HG03565 (cell line): ENCODE measurements around the gene BATF.

ENCODE experiments used
- ATAC-seq: cut with Tn5 transposase; IDR thresholded peaks from one replicate; pipeline ENCODE4 v1.9.1; 2021; ENCODE audit warnings: mild to moderate bottlenecking, moderate library complexity; ENCODE audit not compliant: unreplicated experiment

Gene BATF

DNA sequence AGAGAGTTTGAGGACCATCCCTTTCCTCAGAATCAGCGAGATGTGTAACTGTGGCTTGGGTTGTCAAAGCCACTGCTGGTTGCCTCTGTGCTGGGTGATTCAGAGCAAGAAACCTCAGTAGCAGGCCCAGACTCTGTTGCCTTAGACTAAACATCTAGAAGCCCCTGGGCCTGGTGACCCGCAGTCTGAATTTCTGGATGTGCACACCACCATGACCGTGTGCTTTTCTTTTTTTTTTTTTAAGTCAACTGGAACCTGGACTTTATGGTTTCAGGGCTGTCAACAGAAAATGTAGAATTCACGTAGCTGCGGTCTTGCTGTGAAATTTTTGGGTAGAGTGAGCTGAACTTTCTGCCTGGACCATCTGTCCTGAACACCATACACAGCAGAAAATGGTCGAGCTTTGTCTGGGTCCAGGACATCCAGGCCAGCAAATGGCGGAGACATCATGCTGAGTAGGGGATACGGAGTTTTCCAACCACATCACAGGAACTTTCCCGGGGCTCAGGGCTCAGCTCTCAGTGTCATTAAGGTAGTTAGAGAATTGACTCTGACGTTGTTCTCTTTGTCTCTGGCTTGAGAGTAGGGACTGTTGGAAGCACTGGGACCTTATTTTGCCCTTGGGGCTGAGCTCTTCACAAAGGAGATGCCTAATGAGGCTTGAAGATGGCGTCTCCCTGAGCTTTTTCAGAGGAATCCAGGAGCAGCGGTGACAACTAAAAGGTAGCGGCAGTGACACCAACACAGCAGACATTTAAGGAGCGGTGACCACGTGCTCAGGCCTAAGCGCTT is 23.0 kb upstream of the BATF start:
- peak; percentile 44 for ATAC-seq

DNA sequence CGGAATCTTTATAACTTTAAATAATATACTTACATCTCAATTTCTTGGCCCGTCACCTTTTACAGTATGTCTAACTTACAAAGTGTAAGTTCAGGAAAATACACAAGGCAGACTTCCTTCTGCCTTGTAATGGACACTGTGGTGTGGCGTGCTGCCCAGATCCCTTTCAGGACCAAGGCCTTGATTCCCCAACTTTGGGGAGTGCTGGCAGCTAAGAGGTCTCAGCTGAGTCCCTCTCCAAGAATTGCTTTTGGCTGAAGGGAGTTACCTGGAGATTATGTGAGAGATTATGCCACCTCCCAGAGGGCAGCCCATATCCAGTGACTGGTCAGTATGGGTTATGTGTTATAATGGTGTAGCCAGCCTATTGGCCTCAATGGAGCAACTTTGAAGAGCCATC is 21.2 kb upstream of the BATF start:
- no peak for ATAC-seq

DNA sequence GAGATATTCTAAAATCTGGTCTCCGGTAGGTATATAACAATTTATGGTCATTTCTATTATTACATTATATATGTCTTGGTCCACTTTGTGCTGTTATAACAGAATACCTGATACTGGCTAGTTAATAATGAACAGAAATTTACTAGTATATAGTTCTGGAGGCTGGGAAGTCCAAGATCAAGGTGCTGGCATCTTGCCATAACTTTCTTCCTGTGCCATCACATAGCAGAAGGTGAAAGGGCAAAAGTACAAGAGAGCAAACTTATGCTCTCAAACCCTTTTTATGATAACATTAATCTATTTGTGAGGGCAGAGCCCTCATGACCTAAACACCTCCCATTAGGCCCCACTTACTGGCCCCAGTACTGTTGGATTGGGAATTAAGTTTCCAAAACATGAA is 17.9 kb upstream of the BATF start:
- no peak for ATAC-seq

DNA sequence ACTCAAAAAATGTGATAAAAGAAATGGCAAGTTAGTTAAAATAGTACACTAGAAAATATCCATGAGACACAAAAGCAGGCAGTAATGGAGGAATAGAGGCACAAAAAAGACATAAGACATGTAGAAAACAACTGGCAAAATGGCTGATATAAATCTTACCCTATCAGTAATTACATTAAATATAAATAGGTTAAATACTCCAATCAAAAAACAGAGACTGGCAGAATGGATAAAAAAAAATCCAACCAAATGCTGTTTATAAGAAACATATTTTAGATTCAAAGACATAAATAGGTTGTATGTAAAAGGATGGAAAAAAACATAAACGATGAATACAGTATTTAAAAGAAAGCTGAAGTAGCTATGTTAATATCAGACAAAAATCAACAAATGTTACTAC is 15.3 kb upstream of the BATF start:
- ATAC-seq, result no peak

DNA sequence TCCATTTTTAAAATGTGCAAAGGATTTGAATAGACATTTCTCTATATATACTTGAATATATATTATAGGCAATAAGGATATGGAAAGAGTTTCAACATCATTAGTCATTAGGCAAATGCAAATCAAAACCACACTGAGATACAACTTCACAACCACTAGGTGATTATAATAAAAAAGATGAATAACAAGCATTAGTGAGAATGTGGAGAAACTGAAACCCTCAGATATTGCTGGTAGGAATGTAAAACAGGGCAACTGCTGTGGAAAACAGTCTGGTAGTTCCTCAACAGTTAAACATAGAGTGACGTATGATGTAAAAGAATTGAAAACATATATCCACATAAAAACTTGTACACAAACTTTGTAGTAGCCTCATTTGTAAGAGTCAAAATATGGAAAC is 11.7 kb upstream of the BATF start:
- ATAC-seq, result no peak

DNA sequence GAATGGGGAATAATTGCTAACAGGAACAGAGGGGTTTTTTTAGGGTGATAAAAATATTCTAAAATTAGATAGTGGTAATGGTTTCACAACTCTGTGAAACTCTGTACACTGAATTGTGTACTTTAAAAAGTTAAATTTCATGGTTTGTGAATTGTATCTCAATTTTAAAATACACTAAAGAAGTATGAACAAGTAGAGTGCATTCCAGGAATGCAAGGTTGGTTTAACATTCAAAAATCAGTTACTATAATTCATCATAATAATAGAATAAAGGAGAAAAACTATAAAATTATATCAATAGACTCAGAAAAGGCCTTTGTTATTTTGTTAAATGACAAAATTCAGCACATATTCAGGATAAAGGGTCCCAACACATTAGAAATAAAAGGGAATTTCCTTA is 11.1 kb upstream of the BATF start:
- ATAC-seq, result no peak

DNA sequence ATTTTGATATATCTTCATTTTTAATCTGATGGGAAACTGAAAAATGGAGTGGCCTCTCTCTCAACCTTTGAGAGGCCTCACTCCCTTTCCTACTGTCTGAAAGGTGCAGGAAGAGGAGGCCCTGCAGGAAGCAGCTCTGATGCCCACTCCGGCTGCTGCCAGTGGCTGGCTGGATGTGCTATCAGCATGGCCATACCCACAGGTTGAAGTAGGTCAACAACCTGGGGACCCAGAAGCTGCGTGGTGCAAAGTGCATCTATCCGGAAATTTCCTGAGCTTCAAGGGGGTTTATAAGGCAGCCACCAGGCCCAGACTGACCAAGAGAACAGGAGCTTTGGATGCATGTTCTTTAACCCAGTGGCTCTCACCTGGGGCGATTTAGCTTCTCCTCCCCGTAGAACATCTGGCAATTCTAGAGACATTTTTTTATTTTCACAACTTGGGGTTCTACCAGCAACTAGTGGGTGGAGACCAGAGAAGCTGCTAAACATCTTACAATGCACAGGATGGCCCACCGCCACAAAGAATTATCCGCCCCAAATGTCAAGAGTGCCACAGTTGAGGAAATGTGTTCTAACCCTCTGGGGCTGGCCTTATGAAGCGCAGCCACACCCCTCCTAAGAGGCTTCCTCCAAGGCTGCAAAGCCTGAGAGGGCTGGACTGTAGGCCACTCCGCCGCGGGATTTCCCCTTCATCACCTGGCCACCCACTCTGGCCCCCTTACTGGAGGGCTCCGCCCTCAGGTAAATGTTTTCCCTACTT is 8.2 kb upstream of the BATF start:
- ATAC-seq, result peak; percentile 18

DNA sequence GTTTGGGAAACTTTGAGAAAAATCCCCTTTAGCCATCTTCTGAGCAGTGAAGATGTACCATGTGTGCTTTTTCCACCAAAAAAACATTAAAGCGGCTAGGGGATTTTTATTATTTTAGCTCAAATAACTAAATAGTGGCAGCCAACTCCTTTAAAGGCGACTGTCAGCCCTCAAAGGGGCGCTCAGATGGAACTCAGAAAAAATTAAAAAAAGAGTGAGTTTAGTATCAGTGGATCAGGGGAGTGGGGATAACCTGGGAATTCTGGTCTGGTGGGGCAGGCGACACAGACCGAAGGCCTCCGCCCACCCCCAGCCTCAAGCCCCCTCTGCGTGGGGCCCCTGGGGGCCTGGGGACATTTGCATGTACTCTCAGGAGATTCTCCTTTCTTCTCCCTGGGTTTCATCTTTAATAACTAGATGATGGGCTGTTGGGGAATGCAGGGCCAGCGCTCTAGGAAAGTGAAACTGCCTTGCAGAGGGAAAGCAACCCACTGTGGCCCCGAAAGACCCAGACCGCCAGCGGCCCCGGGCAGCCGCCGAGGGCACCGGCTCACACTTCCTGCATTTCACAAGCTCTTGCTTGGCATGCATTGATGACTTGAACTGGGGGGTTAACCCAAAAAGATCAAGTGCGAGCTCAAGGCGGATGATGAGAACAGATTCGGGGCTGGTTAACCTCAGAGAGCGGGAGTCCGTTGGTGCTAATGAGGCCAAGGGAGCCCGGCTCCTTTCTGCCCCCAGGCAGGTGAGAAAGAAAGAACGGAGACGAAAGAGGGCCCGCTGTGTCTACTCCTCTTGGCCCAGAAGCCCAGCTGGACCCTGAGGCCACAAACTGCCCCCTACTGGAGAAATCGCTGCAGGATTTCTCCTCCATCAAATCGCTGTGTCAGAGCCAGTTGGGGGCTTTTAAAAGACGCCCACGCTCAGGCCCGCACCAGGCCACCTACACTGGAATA is 7.3 kb upstream of the BATF start:
- ATAC-seq, result peak; percentile 24

DNA sequence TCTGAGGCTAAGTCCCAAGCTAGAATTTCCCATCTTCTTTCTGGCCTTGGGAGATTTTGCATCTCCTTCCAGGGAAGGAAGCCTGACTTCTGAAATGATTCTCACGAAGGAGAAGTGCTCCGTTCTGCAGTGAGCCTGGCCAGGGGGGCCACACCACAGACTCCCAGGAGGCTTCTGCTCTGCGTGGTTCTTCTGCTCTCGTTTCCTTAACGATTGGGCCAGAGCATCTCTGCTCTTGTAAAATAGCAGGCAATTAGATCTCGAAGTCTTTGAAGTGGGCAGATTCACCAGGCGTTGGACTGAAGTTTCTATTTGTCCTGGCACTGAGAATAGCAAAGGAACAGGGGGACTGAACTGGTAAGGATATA is 6.7 kb upstream of the BATF start:
- peak; percentile 33 for ATAC-seq

DNA sequence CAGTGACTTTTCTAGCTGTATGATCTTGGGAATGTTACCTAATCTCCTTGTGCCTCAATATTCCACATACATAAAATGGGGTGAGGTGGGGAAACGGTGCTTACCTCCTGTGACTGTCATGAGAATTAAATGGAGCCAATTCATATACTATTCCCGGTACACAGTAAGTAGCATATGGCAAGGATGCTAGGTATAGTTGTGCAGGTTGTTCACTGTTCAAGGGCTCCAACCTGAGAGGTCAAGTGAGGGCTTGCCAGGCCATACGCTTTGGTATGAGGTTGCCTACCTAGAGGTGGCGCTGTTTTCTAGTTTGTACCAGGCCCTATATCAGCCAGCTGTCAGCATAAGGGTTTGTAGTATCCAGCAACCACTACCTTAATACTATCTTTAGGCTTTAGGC is 3.6 kb upstream of the BATF start:
- ATAC-seq, result no peak

DNA sequence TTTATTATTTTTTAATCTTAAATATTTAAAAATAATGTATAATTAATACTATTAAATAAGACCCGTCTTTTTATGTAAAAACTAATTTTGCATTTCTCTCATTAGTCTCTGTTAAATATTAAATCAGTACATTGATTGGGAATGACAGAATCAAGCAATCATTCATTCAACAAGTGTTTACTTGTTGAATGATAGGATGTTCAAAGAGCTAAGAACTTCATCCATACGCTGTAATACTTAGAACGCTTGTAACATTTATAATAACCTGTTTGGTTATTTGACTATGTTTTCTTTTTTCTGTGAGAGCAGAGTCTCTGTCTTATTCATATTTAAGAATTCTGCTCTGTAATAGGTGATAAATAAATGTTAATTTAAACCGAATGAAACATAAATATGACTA is 2.9 kb upstream of the BATF start:
- ATAC-seq, result no peak

DNA sequence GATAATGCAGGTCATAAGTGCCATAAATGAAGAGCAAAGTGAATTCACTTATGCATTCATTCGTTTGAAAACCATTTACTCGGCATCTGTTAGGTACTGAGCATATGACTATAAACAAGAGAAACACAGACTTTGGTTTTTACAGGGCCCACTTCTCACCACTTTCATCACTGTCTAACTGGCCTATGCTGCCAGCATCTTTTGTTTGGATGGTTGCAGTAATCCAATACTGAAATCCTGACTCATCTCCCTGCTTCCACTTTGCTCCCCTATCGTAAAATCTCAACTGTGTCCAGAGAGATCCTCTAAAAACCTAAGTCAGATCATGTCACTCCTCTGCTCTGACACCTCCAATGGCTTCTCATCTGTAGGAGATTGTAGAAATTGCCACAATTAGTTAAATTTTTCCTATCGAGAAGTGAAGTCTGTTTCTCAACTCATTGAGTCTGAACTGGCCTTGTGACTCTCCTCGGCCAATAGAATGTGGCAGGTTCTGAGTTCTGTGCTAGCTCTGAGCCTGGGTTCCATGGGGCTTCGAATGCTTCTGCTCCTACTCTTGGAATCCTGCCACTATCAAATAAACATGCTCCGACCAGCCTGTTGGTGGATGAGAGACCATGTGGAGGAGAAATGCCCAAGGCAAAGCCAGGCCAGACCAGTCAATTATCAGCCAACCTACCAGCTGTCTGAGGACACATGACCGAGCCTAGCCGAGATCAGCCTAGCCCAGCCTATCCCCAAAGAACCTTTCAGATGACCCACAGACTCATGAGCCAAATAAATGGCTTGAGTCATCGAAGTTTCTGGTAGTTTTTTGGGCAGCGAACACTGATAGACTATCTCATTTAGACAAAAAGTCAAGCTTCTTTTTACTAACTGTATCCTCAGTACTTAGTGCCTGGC is 2.2 kb upstream of the BATF start:
- ATAC-seq, result no peak

DNA sequence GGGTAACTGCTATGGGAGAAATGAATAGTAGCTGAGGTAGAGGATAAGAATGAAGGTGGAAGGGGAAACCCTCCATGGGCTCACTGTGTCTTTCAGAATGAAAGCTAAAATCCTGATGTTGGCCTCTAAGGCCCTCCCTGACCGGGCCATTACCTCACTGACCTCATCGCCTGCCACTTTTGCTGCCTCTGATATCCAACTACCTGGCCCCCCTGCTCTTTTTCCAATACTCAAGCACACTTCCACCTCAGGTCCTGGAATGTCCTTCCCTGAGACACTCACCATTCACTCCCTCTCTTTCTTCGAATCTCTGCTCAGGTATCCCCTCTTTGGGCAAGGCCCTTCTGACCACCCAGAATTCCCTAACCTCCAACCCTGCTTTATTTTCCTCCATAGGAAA is 1.4 kb upstream of the BATF start:
- ATAC-seq, result no peak

DNA sequence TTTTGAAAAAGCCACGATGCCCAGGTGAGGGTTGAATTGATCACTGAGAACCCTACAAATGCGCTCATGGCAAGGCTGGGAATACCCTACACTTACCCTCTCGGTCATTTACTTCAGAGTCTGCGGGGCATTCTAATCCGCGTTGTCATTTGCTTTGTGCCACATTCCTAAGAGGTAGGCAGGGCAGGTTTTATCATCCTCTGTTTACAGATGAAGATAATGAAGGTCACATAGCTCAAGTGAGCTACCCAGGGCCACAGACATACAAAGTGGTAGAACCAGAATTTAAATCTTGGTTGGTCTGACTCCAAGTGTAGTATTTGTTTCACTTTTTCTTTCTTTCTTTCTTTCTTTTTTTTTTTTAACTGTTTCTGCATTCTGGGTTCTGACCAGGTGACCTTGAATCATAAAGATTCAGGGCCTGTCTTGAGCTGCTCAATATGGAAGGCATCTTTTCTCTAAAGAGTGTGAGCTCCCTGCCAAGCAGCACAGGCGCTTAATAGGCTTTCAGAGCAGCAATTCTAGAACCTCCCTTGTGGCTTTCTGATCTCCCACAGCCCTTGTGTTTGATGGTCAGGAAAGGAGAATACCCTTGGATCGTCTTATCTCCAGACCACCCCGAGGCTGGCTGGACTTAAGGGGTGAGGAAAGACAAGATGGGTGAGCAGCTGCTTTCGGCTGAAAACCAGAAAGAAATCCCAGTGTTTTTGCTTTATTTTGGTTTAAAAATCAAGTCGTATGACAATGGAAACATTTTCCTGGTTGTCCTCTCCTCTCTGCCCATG is 662 bp upstream of the BATF start:
- no peak for ATAC-seq

DNA sequence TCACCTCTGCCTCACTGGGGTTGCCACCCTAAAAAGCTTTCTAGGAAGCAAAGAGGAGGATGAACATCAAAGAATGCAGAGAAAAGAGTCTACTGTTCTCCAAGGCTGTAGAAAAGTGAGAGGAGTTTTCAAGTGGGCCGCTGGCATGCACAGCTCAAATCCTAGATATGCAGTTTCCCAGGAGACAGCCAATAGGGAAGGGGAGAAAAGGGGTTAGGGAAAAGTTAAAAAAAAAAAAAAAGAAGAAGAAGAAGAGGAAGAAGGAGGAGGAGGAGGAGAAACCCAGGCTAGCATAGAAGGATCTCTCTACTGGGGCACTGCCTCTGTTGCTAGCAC is 682 bp downstream of the BATF start:
- ATAC-seq, result no peak

DNA sequence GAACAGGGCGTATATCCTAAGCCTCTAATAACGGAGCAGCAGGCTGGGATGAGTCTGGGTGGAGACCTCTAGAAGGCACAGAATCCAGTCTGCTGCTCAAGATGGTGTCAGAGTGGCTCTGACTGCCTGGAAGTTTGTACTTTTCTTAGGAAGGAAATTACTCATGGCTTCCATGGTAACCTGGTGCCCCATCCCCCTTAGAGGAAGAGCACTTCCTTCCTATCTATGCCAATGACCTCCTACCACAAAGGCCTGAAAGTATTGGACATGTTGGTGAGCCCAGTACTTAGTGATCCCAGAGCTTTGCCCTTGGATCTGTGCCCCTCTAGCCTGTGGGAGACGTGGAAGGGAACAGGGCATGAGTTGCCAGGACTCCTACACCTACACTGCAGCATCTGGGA is 1.5 kb downstream of the BATF start:
- no peak for ATAC-seq

DNA sequence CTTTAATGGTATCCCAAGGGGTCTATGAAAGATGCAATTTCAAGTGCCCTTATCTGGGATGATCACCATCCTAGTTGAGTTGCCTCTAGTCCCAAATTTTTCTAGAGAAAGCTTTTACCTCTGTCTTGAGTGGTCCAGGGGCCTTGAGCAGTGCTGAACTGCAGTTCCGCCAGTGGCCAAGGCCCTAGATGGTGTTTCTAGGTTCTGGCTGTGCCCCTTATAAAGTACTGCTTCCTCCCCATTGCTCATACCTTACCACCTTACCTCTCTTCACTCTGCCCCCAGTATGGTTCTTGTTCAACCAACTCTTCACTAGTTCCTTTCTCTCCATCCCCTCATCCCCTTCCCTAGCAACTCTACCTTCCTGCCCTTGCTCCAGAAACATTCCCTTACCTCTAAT is 3.7 kb downstream of the BATF start:
- no peak for ATAC-seq

DNA sequence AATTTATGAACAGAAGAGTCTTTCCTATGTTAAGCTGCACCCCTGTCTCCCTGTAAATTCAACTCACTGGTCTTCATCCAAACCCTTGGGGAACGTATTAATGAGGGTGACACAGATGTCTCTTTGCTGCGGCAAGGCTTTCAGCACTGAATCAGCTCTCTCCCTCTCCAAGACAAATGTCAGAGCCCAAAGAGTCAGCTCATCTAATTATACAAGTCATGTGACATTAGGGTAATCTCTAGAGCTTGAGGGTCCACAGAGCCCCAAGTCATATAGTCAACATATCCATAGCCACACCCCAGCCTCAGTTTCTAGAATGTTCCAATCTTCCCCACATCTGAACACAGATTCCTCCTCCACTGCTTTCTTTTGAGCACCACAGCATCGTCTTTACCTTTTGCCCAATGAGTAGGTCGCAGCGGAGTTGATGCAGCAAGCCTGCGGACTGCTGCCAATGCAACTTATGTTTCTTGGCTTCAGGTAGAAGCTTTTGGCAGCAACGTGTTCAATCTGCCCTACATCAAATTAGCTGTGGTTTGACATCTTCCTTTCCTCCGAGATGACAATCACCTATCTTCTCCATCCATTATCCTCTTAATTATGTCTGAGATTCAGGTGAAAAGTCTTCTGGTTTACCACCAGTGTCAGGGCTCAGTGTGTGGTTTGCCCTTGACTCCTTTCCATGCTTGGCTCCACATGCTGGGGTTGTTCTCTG is 5.3 kb downstream of the BATF start:
- no peak for ATAC-seq

DNA sequence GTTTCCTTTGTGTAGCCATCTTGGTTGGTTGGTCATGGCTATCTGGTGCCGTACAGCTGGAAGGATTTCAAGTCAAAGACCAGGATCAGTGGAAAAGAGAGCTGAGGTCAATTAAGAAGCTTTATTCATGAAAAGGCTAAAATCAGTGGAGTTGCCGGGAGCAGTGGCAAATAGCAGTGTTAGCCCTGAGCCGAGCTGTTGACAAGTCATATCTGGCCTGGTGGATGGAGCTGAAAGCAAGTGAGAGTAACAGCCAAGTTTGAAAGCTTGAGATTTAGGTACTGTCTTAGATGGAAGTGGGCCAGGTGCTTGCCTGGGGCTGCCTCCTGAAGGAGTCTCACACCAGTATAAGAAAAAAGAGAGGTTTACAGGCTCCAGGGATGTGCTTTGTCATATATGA is 9.0 kb downstream of the BATF start:
- no peak for ATAC-seq
